NCI-H446 (cell line): ENCODE results near the gene ETNK2.
A peak's percentile ranks its signal among the peaks of the same experiment; 100 is the strongest.

Experiments
- DNase-seq, 2 experiments: peaks; one replicate each; lab custom pipeline; 2025; lab: John Stamatoyannopoulos, UW

Gene ETNK2

DNA sequence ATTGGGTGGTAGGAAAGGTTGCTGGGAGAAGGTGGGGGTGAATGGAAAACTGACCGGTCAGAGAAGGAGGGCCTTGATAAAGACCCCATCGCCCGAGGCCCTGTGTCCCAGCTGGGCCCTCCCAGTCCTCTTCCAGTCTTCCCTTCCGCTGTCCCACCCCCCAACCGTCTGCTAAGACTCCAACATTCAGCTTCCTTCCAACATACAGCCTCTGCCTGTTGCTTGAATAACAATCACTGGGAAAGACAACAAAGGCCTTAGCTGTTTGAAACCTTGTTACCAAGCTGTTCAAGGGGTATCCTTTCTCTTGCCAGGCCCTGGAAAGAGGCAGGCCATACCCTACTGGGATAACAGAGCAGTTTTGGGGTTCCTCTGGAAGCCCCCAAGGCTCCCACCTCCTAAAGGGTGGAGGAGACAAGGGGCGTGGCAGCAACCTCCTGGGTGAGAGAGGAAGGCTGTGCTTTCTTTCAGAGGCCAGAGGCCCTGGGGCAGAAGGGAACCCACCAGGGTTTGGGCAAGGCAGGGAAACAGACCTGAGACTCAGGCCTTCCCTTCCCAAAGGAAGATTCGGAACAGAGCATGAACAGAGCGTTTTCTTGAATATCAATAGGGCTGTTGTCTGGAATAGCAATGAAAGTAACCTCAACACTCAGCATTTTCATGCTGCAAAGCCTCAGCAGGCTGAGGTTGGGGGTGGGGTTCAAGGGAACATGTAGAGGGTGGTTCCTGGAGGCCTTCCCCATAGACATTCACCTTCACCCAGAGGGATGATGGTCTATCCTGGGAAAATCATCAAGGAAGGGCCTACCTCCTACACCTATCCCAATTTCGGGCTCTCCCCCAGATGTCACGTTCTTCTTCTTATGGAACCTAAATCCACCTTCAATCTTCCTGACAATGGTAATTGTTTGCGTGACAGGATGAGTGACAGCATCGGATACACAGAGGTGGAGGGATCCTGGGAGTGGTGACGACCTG, 4.1 kb downstream of the ETNK2 start:
- no peak for DNase-seq

DNA sequence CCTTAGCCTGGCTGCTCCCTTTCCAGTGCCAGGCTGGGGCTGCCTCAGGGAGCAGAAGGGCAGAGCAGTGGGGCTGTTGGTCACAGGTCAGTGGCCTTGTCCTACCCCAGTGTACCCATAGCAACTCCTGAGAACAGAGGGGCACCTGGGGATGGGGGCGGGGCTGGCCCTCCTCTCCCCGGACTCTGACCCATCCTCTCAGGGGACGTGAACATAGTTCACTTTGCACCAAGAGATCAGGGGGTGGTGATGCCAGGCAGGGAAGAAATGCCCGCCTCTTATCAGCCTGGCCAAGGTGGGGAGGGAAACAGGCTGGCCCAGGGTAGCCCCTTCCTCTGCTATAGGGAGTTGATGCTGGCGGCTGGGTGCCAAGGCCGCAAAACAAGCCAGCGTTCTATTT, 4.9 kb downstream of the ETNK2 start:
- no peak for DNase-seq

DNA sequence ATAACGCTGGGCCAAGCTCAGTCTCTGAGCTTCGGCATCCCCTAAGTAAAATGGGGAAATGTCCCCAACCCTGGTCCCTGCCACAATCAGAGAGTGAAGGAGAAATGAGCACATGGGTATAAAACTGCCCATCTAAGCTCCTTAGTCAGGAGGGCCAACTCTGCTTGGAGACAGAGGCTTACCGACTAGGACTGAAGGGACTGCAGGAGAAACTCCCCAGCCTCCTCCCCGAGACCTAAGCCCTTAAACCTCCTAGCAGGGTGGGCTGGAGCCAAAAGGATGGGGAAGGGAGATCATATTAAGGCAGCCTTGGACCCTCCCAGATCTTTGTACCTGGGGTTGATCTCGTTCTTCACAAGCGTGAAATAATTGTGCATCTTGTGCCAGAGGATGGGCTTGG, 5.5 kb downstream of the ETNK2 start:
- no peak for DNase-seq

DNA sequence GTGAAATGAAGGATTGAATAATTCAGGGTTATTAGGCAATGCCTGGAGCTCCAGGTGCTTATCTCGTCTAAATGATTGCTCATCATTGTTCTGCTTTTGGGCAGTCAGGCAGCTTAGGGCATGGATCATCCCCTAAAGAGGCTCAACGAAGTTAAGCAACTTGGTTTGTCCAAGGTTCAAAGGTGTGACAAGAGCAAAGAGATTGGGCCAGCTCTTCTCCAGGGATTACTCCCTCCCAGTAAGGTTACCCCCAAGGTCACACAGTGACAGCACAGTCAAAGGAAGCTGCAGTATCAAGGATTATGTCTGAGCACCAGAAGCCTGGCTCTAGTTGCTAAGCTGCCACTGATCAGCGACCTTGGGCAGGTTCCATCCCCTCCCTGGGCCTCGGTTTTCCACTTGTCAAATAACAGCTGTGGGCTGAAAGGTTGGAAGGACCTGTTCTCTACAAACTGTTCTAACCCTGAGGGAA, 6.8 kb downstream of the ETNK2 start:
- DNase-seq = no peak

GRCh38 chr1:204143276-204144041, 8.4 kb downstream of the ETNK2 start:
- no peak for DNase-seq

GRCh38 chr1:204142032-204142974, 9.5 kb downstream of the ETNK2 start:
- DNase-seq = no peak

DNA sequence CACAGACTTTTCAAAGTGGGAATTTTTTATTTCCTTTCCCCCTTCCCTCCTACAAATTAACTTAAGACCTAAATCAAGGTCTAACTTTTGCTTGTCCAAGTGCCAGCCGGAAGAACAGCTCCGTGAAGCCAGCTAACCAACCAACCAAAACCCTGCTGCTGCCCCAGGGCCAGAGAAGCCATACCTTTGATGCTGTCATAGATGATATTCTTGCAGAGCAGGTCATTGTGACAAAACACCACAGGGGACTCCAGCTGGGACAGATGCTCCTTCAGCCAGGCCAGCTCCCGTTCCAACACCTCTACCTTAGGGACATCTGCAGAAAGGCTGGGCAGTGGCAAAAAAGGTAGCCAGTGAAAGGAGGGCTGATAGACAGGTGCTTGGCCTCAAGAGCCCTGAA, 10.7 kb downstream of the ETNK2 start:
- DNase-seq = no peak

DNA sequence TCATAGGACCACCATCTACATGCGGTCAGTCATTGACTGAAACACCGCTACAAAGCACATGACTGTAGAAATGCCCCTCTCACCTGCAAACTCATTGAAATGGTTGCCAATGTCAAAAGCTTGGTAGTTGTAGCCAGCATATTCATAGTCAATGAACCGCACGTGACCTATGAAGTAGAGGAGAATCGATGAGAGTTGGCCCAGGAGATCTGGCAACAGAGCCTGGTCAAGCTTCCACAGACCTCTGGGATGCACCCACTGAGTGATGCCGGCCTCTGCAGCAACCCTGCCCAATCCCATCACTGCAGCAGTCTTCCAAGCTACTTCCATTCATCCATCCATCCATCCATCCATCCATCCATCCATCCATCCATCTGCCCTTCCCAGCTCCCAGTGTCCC, 11.9 kb downstream of the ETNK2 start:
- DNase-seq = no peak

DNA sequence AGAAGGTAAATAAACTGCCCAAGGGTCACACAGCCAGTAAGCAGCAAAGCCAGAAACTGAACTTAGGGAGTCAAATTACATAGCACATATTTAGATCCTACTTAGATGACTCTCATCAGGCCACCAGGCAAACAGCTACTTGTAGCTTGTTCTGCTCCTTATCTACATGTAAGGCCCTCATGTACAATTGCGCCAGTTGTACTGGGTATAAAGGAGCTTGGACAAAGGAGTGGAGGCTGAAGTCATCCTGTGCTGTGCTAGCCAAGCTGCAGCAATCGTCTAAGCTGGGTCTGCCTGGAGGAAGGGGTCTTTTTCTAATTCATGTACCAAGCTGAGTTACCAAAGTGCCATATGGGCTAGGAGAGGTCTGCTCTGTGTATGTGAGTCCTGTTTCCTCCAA, 12.8 kb downstream of the ETNK2 start:
- DNase-seq = no peak

- no peak for DNase-seq
Measured at GRCh38 chr1:204136814-204137213, 15.0 kb downstream of the ETNK2 start.

DNA sequence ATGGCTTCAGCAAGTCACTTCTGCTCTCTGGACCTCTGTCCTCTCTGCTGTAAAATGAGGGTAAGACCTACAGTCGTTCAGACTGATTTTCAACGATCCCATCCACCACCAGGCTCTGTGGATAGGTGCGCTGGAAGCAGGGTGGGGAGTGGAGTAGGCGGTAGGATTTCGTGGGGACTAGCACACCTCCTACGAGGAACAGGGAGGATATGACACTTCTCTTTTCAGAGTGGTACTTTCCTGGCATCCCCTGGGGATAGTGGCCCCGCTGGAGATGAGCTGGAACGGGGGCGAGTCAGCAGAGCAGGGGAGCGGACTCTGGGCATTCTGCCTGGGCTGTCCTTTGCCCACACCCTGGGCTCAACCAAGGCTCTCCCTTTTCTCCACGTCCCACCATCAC, 17.7 kb downstream of the ETNK2 start:
- DNase-seq = no peak

DNA sequence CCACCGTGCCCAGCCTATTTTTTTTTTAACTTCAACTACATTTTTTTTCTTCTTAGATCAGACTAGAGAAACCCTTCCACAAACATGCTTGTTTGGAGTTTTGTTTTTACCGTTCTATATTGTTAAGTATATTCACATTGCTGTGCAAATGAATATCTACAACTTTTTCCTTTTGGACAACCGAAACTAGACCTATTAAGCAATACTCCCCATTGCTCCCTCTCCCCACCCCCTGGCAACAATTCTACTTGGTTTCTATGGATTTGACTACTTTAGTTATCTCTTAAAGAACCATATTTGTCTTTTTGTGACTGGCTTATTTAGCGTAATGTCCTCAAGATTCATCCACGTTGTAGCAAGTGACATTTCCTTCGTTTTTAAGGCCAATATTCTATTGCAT, 19.1 kb downstream of the ETNK2 start:
- DNase-seq = no peak

DNA sequence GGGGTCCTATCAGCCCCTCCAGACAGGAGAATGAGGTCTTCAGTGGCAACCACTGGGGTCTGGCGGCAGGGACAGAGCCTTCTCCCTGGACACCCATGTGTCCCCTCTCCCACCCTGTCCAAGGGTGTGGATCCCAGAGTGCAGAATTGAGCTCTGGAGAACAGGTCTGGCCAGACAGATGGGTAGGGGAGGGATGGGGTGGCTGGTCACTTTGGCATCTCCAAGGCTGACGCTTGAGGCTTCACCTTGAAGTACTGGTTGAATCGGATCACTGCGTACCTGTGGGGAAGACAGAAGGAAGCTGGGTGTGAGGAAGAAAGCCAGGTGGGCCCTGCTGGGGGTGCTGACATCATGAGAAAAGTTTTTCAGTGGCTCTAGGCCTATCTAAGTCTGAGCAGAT, 19.9 kb downstream of the ETNK2 start:
- no peak for DNase-seq

- DNase-seq = peak in 1 of 2 experiments; percentile 7
Measured at GRCh38 chr1:204130981-204131892, 20.6 kb downstream of the ETNK2 start.

DNA sequence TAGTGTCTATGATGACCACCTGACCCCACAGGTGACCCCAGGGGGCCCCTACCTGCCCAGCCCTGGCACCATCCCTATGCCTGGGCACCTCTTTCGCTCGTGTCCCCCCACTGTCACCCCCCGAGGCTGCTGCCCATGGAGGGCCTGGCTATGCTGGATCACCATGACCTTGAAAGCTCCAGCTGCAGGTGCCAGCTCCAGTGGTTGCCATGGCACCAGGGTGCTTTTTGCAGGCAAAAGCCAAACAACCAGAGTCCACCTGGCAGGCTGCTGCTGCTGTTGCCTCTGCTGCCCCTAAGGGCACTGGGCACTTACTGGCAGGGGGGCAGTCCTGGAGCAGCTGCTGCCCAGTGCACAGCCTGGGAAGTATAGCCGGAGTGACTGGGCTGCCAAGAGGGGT, 21.7 kb downstream of the ETNK2 start:
- DNase-seq = peak in 1 of 2 experiments; percentile 19

DNA sequence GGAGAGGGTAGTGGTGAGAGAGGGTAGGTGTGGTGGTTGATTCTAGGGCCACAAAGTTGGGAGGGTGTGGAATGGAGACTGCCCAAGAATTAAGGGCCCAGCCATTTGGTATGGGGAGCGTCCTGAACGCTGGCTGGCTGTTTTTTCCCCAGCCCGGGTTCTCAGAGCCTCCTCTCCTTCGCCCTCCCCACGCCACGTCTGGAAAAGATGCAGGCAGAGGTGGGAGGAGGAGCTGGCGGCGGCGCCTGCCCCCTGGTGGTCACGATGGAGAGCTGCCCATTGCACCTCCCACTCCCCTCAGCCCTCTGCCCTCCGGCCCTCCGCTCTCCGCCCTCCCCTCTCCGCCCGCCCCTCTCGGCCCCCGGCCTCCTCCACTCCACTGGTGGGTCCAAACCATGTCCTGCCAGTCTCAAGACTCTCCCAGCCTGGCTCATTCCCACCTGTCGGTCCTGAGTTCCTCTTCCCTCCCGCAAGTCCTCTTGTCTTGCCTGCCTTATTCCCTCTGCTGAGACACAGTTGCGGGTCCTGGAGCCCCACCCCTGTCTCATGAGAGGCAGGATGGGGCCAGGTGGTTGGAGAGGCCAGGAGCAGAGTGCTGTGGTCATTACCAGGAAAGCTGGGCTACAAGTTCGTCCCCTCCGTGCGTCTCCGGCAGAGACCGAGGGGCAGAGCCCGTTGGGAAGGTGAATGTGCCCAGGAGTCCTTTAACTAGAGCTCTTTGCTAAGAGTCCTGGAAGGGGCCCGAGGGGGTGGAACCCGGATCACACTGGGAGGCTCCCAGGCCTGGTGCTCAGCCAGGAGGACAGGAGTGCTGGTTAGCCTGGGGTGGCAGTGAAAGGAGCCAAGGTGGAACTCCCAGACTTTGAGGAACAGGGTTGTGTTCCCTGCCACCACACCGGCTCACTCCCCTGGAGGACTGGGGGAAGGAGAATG, 22.6 kb downstream of the ETNK2 start:
- peak; percentile 23 to 75 for DNase-seq

DNA sequence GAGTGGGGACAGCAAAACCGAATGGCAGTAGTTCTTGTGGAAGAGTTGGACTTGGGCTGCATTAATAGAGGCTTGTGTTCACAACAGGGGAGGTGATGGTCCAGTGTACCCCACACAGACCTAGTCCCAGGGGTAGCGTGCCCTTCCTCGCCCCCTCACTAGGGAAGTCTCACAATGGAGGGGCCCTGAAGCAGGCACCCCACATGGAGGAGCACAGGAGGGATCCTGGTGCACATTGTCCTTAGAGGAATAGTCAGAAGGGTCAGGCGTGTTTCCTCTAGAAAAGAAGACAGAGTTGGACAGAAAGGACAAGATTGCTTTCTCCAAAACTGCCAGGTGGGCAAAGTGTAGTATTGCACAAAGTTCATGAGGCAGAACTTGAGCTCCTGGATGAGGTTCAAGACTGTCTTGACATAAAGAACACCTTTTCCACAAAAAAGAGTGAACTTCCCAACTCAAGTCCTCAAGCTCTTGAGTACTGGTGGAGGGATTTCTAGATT, 23.3 kb downstream of the ETNK2 start:
- peak in 1 of 2 experiments; percentile 37 for DNase-seq

DNA sequence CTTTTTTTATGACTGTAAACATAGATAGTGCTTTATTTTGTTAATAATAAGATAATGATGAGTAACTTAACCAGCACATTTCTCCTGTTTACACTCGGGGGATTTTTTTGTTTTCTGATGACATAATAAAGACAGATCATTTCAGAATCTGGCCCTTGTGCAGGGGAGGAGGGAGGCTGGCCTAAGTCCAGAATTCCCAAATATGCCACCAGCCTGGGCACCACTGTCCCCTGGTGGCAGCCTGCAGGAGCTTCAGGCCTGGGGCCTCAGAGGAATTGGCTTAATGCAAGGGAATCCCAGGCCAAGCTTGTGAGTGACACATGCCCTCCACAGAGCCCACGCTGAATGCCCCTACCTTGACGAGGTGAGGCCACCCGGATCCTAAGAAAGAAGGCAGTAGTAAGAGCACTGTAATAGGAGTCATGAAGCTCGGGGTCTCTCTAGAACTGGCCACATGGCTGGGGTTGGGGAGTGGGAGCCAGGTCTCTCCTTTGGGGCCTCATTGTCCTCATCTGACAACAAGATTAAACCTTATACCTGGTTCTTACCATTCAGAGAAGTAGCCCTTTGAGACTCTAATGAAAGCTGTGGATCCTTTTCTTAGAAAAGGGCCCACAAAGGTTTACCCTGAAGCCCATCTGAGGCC, 24.1 kb downstream of the ETNK2 start:
- peak; percentile 79 to 88 for DNase-seq

DNA sequence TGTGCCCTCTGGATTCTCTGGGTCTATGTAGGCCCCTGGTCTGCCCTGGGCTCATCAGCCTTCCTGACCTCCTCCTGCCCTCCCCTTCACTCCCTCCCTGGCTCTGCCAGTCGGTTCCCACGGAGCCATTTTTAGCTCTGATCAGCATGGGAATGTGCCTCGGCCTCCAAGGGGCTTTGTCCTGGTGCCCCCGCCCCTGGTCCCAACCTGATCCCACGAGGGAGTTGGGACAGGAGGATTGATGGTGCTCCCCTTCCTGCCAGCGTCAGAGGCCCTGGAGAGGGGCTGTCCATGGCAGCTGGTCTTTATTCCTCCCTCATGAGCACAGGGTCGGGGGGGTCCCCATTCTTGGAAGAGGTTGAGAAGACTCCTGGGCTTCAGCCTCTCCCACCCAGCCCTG, 24.9 kb downstream of the ETNK2 start:
- no peak for DNase-seq
